ENCODE measurements around the gene EFCAB8. TPM values are rescaled to one million over a fixed set of nuclear protein-coding genes. Genes with fewer than 3 reads are reported as not detected.

Gene EFCAB8
- polyA plus RNA-seq, 1 experiment: not detected

GRCh38 chr20:33000802-33001466, 142.2 kb downstream of the EFCAB8 start:
- TF ChIP-seq, protein P1, sequence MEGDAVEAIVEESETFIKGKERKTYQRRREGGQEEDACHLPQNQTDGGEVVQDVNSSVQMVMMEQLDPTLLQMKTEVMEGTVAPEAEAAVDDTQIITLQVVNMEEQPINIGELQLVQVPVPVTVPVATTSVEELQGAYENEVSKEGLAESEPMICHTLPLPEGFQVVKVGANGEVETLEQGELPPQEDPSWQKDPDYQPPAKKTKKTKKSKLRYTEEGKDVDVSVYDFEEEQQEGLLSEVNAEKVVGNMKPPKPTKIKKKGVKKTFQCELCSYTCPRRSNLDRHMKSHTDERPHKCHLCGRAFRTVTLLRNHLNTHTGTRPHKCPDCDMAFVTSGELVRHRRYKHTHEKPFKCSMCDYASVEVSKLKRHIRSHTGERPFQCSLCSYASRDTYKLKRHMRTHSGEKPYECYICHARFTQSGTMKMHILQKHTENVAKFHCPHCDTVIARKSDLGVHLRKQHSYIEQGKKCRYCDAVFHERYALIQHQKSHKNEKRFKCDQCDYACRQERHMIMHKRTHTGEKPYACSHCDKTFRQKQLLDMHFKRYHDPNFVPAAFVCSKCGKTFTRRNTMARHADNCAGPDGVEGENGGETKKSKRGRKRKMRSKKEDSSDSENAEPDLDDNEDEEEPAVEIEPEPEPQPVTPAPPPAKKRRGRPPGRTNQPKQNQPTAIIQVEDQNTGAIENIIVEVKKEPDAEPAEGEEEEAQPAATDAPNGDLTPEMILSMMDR (IDR thresholded peaks at IDR 0.05; ENCODE audit: low read depth, low read length): no peak
- CTCF ChIA-PET: no interaction called here
- DNase-seq (ENCODE audit: low read depth, low spot score): no peak
- H3K4me3 ChIP-seq (ENCODE audit: low read depth, low read length): no peak overlapping the region
- H3K9me3 ChIP-seq (ENCODE audit: control insufficient read depth, insufficient read depth, low read length): no peaks in the 10 kb centered on the region; the same call in 1 of the 2 replicates
- peaks cover 2% of the 10 kb centered on the region for H3K27me3 ChIP-seq (ENCODE audit: control insufficient read depth, insufficient read depth, low read length)
- no peak overlapping the region for H3K27ac ChIP-seq (ENCODE audit: low read depth, low read length)
- POLR2A ChIA-PET: no interaction called here

DNA sequence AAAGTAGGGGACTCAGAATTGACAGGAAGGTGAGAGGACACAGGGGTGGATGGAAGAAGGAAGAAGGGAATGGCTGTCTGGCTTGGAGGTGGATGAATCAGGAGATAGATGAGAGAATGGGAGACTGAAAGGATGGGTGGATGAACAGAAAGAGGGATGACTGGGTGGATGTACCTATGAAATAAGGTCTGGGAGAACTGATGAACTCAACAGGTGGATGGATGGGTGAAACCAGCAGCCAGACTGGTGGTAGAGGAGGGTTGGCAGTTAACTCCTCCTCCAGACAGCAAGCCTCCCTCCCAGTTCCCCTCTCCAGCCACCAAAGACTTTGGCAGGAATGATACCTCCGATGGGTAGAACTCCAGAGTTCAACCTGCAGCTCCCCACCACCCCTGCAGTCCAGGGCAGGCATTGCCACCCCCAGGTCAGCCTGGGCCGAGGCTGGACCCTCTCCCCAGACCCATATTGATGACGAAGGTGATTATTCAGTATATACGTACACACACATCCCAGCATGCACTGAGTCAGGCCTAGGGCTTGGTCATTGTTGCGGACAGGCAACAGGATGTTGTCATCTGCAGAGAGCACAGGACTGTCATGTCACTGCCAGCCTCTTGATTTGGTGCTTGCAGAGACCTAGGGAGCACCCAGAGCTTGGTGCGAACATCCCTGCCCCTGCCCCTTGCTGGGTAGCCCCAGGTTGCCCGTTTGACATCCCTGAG, 143.5 kb downstream of the EFCAB8 start:
- H3K27me3 ChIP-seq (ENCODE audit: control insufficient read depth, insufficient read depth, low read length): peaks cover 2% of the 10 kb centered on the region
- H3K4me3 ChIP-seq (ENCODE audit: low read depth, low read length): no peak overlapping the region
- ChIA-PET POLR2A (no interaction called here), CTCF (no interaction called here)
- H3K9me3 ChIP-seq (ENCODE audit: control insufficient read depth, insufficient read depth, low read length): no peaks in the 10 kb centered on the region; the same call in 1 of the 2 replicates
- DNase-seq (ENCODE audit: low read depth, low spot score): no peak
- no peak overlapping the region for H3K27ac ChIP-seq (ENCODE audit: low read depth, low read length)
- TF ChIP-seq, protein P1 (IDR thresholded peaks at IDR 0.05; ENCODE audit: low read depth, low read length): no peak

DNA sequence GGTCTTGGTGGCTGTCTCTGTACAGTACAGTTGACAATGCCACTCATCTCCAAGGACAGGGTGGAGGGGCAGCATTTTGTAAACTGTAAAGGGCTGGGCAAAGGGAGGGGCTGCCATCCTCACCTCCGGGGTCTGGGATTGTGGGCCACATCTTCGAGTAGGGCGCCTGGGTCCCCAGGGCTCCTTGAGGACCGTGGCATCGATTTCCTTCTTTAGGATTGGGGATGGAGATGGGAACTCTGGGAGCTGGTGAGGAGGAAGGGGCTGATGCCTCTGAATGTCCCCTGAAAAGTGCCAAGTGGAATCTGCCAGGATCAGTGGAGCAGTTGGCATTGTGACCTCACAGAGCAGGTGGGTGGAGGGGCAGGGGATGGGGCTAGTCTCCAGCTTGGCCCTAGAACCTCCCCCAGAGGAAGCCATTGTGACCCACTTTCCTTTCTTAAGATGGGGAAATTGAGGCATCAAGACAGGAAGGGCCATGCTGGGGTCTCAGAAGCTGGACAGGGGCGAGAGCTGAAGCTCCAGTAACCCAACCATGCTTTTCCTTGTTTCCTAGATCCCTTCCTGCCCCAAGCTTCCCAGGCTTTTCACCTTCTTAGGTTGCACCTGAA, 145.5 kb downstream of the EFCAB8 start, which contains the start of gene SUN5:
TSS of gene SUN5 (minus strand) at position 293 of the 611 bp plus-strand sequence. CDS start at position 200, 93 bp downstream.
- DNase-seq (ENCODE audit: low read depth, low spot score): no peak
- ChIA-PET CTCF (interaction anchor here (1.0 kb wide), 1 partner anchor 214 kb away, joined by 5 read pairs; no protein-coding TSS in a partner anchor), POLR2A (no interaction called here)
- Histone ChIP-seq H3K27ac (ENCODE audit: low read depth, low read length) (no peak within 1 kb of the TSS), H3K9me3 (ENCODE audit: control insufficient read depth, insufficient read depth, low read length) (no peaks in the 10 kb centered on the region; the same call in 1 of the 2 replicates), H3K4me3 (ENCODE audit: low read depth, low read length) (no peak within 1 kb of the TSS), H3K27me3 (ENCODE audit: control insufficient read depth, insufficient read depth, low read length) (peaks cover 2% of the 10 kb centered on the region)
- TF ChIP-seq, protein P1 (IDR thresholded peaks at IDR 0.05; ENCODE audit: low read depth, low read length): no peak

DNA sequence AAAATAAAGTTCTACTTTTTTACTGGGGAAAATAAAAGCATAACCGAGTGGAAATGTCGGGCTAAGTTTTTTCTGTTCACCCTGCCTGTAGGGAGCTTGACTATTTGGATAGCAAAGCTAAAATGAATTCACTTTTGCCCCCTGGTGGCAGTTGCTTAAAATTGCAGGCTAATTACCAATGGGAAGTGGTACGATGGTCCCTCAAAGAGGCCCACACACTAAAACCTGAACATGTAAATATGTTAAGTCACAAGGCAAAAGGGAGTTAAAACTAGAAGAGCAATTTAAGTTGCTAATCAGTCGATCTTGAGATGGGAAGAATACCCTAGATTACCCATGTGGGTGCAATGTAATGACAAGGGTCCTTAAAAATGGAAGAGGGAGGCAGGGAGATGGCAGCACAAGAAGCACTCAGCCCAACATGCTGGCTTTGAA, 146.4 kb downstream of the EFCAB8 start:
- Histone ChIP-seq H3K27ac (ENCODE audit: low read depth, low read length) (no peak overlapping the region), H3K27me3 (ENCODE audit: control insufficient read depth, insufficient read depth, low read length) (no peaks in the 10 kb centered on the region), H3K9me3 (ENCODE audit: control insufficient read depth, insufficient read depth, low read length) (no peaks in the 10 kb centered on the region; the same call in 1 of the 2 replicates), H3K4me3 (ENCODE audit: low read depth, low read length) (no peak overlapping the region)
- POLR2A ChIA-PET: no interaction called here
- TF ChIP-seq, protein P1 (IDR thresholded peaks at IDR 0.05; ENCODE audit: low read depth, low read length): peak; percentile 39
- no peak for DNase-seq (ENCODE audit: low read depth, low spot score)
- CTCF ChIA-PET: interaction anchor here (1.0 kb wide), 1 partner anchor 215 kb away, joined by 5 read pairs; no protein-coding TSS in a partner anchor

All from AG04450 (cell line).